ENCODE measurements around the gene ZNF217.
"Not testable (repeated sequence)": the region's sequence is repeated elsewhere in the genome, so short reads cannot be mapped to it uniquely, and the experiment has no call there.

Gene ZNF217

DNA sequence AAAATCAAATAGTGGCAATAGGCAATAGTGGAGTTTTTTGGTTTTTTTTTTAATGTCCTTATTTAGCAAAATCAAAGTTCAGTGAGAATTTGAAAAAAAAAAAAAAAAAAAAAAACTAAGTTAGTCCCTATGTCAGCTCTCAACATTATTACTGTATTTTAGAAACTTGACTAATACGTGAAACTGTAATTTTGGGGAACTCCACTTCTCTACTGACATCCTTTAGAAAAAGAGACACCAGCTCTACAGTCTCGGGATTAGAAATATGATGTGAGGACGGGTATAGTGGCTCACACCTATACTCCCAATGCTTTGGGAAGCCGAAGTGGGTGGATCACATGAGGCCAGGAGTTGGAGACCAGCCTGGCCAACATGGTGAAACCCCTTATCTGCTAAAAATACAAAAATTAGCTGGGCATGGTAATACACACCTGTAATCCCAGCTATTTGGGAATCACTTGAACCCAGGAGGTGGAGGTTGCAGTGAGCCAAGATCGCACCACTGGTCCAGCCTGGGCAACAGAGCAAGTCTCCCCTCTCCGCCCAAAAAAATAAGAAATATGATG is 8.6 kb downstream of the ZNF217 start:
- not testable (repeated sequence) for H3K9me3 ChIP-seq (ENCODE audit: control insufficient read depth, low read depth, low read length); H3K27ac ChIP-seq (ENCODE audit: low read length); H3K4me3 ChIP-seq (ENCODE audit: low read length); H3K27me3 ChIP-seq (ENCODE audit: control insufficient read depth, insufficient read depth, low read length); H3K9ac ChIP-seq (ENCODE audit: low read length)
- Histone ChIP-seq H3K4me1 (ENCODE audit: control insufficient read depth, low read depth, low read length) (peaks cover 41% of the 10 kb centered on the region), H3K36me3 (ENCODE audit: control insufficient read depth, low read depth, low read length) (peaks cover 28% of the 10 kb centered on the region)

DNA sequence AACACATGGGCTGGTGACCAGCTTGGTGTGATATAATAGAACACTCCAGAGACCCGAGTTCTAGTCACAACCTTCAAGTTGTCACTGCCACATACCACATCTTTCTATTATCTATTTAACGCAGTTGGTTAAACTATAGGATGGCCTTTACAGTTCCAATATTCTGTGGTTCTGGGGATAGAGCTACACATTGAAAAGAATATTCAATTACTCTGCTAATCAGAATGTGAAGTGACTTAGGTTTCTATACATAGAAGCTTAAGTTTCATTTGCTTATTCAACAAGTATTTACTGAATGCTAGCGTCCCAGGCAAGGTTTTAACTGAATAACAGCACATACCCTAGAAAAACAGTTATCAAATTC is 9.1 kb downstream of the ZNF217 start:
- H3K4me3 ChIP-seq (ENCODE audit: low read length); H3K9me3 ChIP-seq (ENCODE audit: control insufficient read depth, low read depth, low read length); H3K27me3 ChIP-seq (ENCODE audit: control insufficient read depth, insufficient read depth, low read length); H3K27ac ChIP-seq (ENCODE audit: low read length): not testable (repeated sequence)
- peak overlapping the region; percentile 8 for H3K9ac ChIP-seq (ENCODE audit: low read length)
- H3K36me3 ChIP-seq (ENCODE audit: control insufficient read depth, low read depth, low read length), result peaks cover 34% of the 10 kb centered on the region
- peaks cover 40% of the 10 kb centered on the region for H3K4me1 ChIP-seq (ENCODE audit: control insufficient read depth, low read depth, low read length)

DNA sequence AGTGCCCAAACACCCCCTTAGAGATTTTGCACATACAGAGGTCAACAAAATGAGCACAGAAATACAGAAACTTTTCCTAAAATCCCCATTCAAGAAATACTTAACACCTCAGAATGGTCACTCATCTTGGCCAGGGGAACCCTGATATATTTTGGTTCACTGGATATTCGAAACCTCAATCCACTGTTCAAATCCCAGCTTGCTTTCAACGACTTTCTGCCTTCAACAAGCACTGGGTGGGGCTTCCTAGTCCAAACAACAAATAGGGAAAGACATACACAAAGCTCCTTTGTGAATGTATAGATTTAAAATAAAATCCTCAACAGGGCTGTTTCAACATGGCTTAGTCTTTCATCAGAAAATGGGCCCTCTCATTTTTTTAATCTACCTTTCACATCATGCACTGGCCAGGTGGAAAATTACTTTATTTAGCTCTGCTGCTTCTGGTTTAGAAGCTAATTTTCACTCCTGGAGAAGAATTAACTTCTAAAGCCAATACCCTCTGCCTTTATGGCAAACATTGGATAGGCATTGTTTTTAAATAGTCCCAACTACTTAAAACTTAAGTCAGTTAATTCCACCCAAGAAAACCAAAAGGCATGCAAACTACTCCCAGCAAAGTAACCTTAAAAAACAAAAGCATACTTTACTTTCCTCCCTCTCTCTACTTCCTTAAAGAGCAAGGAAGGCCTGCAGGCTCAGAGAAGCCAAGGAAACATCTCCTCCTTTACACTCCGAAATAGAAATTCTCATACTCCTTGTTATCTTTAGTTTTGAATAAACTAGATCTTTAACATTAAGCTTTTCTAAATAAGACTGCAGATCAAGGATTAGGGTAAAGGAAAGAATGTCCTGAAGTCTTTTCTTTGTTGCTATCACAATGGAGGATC is 9.7 kb downstream of the ZNF217 start:
- not testable (repeated sequence) for H3K27ac ChIP-seq (ENCODE audit: low read length)
- Histone ChIP-seq H3K9ac (ENCODE audit: low read length) (peak overlapping the region; percentile 8), H3K4me1 (ENCODE audit: control insufficient read depth, low read depth, low read length) (peaks cover 35% of the 10 kb centered on the region)

GRCh38 chr20:53582574-53583351 is 10.9 kb downstream of the ZNF217 start:
- Histone ChIP-seq H3K4me1 (ENCODE audit: control insufficient read depth, low read depth, low read length) (peaks cover 31% of the 10 kb centered on the region), H3K9me3 (ENCODE audit: control insufficient read depth, low read depth, low read length) (no peaks in the 10 kb centered on the region)

More for the DNA sequence above, 9.7 kb downstream of the ZNF217 start:
- H3K9me3 ChIP-seq (ENCODE audit: control insufficient read depth, low read depth, low read length); H3K4me3 ChIP-seq (ENCODE audit: low read length); H3K27me3 ChIP-seq (ENCODE audit: control insufficient read depth, insufficient read depth, low read length): not testable (repeated sequence)
- peaks cover 35% of the 10 kb centered on the region for H3K36me3 ChIP-seq (ENCODE audit: control insufficient read depth, low read depth, low read length)

DNA sequence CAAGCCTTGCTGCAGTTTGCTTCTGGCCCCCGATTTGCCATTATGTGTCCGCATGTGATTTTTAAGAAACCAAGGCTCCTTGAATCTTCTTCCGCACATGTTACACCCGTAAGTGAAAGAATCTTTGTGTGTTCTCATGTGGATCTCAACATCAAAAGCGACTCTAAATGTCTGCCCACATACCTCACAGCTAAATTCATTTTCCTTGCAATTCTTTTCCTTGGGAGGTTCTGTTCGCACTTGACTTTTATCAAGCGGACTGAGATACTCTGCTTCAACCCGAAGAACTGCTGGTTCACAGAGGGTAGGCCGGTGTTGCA is 11.4 kb downstream of the ZNF217 start:
- peaks cover 29% of the 10 kb centered on the region for H3K4me1 ChIP-seq (ENCODE audit: control insufficient read depth, low read depth, low read length)
- peaks cover 47% of the 10 kb centered on the region for H3K36me3 ChIP-seq (ENCODE audit: control insufficient read depth, low read depth, low read length)
- no peak overlapping the region for H3K27ac ChIP-seq (ENCODE audit: low read length)

More at GRCh38 chr20:53582574-53583351, 10.9 kb downstream of the ZNF217 start:
- peaks cover 42% of the 10 kb centered on the region for H3K36me3 ChIP-seq (ENCODE audit: control insufficient read depth, low read depth, low read length)
- H3K4me3 ChIP-seq (ENCODE audit: low read length), result no peak overlapping the region
- H3K27me3 ChIP-seq (ENCODE audit: control insufficient read depth, insufficient read depth, low read length), result no peaks in the 10 kb centered on the region
- H3K27ac ChIP-seq (ENCODE audit: low read length), result no peak overlapping the region
- no peak overlapping the region for H3K9ac ChIP-seq (ENCODE audit: low read length)

DNA sequence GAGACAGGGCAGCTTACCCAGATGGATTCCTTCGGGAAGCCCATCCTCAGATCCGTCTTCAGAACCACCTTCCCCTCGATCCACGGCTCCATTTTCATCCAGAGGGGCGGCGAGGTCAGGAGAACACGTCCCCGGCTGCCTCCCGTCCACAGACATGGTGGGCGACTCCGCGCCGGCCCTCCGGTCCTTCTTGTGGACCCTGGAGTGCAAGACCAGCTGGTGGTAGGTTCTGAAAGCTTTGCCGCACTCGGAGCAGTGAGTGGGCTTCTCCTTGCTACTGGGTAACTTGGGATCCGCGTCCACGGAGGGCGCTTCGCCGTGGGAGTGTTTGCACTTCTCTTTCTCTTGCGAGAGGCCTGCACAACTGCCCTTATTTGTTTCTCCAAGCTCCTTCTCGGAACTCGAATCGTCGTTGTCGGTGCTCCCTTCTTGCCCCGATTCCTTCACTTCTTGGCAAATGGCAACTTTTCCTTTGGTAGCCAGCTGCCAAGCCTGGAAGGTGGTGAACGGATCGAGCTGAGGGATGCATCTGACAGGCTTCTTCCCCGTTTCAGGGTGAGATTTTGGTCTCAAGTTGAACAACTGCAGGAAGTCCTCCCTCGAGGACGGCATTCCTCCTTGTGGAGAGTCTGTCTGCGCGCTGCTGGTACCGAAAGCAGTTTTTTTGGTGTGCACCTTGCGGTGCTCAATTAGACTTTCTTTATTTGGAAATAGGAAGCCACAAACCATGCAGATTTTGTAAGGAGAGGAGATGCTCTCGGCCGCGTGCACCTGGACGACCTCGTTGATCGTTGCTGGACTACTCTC is 12.0 kb downstream of the ZNF217 start:
- Histone ChIP-seq H3K4me3 (ENCODE audit: low read length) (no peak overlapping the region), H3K4me1 (ENCODE audit: control insufficient read depth, low read depth, low read length) (peaks cover 24% of the 10 kb centered on the region), H3K9me3 (ENCODE audit: control insufficient read depth, low read depth, low read length) (no peaks in the 10 kb centered on the region), H3K9ac (ENCODE audit: low read length) (no peak overlapping the region), H3K27ac (ENCODE audit: low read length) (no peak overlapping the region), H3K36me3 (ENCODE audit: control insufficient read depth, low read depth, low read length) (peaks cover 53% of the 10 kb centered on the region), H3K27me3 (ENCODE audit: control insufficient read depth, insufficient read depth, low read length) (no peaks in the 10 kb centered on the region)

More for the DNA sequence above, 11.4 kb downstream of the ZNF217 start:
- Histone ChIP-seq H3K4me3 (ENCODE audit: low read length) (no peak overlapping the region), H3K27me3 (ENCODE audit: control insufficient read depth, insufficient read depth, low read length) (no peaks in the 10 kb centered on the region), H3K9ac (ENCODE audit: low read length) (no peak overlapping the region), H3K9me3 (ENCODE audit: control insufficient read depth, low read depth, low read length) (no peaks in the 10 kb centered on the region)

GRCh38 chr20:53580376-53581111 is 13.1 kb downstream of the ZNF217 start:
- Histone ChIP-seq H3K4me3 (ENCODE audit: low read length) (no peak overlapping the region), H3K9ac (ENCODE audit: low read length) (no peak overlapping the region), H3K4me1 (ENCODE audit: control insufficient read depth, low read depth, low read length) (peaks cover 19% of the 10 kb centered on the region), H3K27ac (ENCODE audit: low read length) (no peak overlapping the region), H3K27me3 (ENCODE audit: control insufficient read depth, insufficient read depth, low read length) (no peaks in the 10 kb centered on the region), H3K36me3 (ENCODE audit: control insufficient read depth, low read depth, low read length) (peaks cover 64% of the 10 kb centered on the region), H3K9me3 (ENCODE audit: control insufficient read depth, low read depth, low read length) (no peaks in the 10 kb centered on the region)

- no peak overlapping the region for H3K9ac ChIP-seq (ENCODE audit: low read length)
- H3K27me3 ChIP-seq (ENCODE audit: control insufficient read depth, insufficient read depth, low read length), result no peaks in the 10 kb centered on the region
- no peaks in the 10 kb centered on the region for H3K9me3 ChIP-seq (ENCODE audit: control insufficient read depth, low read depth, low read length)
- peaks cover 71% of the 10 kb centered on the region for H3K36me3 ChIP-seq (ENCODE audit: control insufficient read depth, low read depth, low read length)
- H3K27ac ChIP-seq (ENCODE audit: low read length), result no peak overlapping the region
- H3K4me3 ChIP-seq (ENCODE audit: low read length), result no peak overlapping the region
- peaks cover 17% of the 10 kb centered on the region for H3K4me1 ChIP-seq (ENCODE audit: control insufficient read depth, low read depth, low read length)
Observed at GRCh38 chr20:53579581-53580375, 13.9 kb downstream of the ZNF217 start.

DNA sequence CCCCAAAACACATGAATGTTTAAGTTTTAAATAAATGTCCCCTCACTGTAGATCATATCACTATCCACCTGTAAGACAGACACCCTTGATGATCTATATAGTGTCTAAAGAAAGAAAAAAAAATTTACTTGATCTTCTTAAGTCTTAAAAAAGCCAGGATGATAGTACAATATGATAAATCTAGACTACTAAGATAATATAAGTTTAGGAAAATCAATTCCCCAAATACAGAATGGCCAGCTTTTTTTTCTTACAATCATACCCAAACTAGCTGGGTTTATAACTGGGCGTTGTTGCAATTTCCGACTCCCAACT is 14.4 kb downstream of the ZNF217 start:
- H3K27ac ChIP-seq (ENCODE audit: low read length), result no peak overlapping the region
- no peak overlapping the region for H3K4me3 ChIP-seq (ENCODE audit: low read length)
- H3K4me1 ChIP-seq (ENCODE audit: control insufficient read depth, low read depth, low read length), result peaks cover 14% of the 10 kb centered on the region
- peaks cover 77% of the 10 kb centered on the region for H3K36me3 ChIP-seq (ENCODE audit: control insufficient read depth, low read depth, low read length)
- H3K27me3 ChIP-seq (ENCODE audit: control insufficient read depth, insufficient read depth, low read length), result no peaks in the 10 kb centered on the region
- no peaks in the 10 kb centered on the region for H3K9me3 ChIP-seq (ENCODE audit: control insufficient read depth, low read depth, low read length)
- no peak overlapping the region for H3K9ac ChIP-seq (ENCODE audit: low read length)

- H3K27ac ChIP-seq (ENCODE audit: low read length), result no peak overlapping the region
- no peak overlapping the region for H3K4me3 ChIP-seq (ENCODE audit: low read length)
- H3K9me3 ChIP-seq (ENCODE audit: control insufficient read depth, low read depth, low read length), result no peaks in the 10 kb centered on the region
- H3K36me3 ChIP-seq (ENCODE audit: control insufficient read depth, low read depth, low read length), result peaks cover 83% of the 10 kb centered on the region
- H3K9ac ChIP-seq (ENCODE audit: low read length), result no peak overlapping the region
- H3K27me3 ChIP-seq (ENCODE audit: control insufficient read depth, insufficient read depth, low read length), result no peaks in the 10 kb centered on the region
- peaks cover 14% of the 10 kb centered on the region for H3K4me1 ChIP-seq (ENCODE audit: control insufficient read depth, low read depth, low read length)
Observed at GRCh38 chr20:53578492-53579222, 15.0 kb downstream of the ZNF217 start.
